T-cell (primary cell): ENCODE data around the gene LRFN2. TPM values are rescaled to one million over a fixed set of nuclear protein-coding genes. Genes with fewer than 3 reads are reported as not detected.

Experiments
- ATAC-seq, 4 experiments: fragments of 200-7000 bp in 3 of 4; fragments of 150-1000 bp in 1 of 4; cut with Tn5 transposase; replicated peaks in 1 of 4; 1 replicate in 3 of 4; 2 replicates in 1 of 4; pipeline ENCODE4 v1.10.0; 2021; ENCODE audit warnings: moderate library complexity in 3 of 4, mild to moderate bottlenecking in 2 of 4, moderate number of reproducible peaks in 1 of 4
- CTCF ChIA-PET, 2 donors: fragments of 300-600 bp; sonication (Branson Sonifier 250); formaldehyde crosslinking; loops; one replicate each; lab custom pipeline; 2022; ENCODE audit warnings: antibody characterized with exemption in 2 of 2; lab: Charles Lee
- POLR2A ChIA-PET, 2 donors: fragments of 300-600 bp; sonication (Branson Sonifier 250); formaldehyde crosslinking; loops; one replicate each; lab custom pipeline; 2022; ENCODE audit warnings: antibody characterized with exemption in 2 of 2; lab: Charles Lee
- DNase-seq, 35 experiments: peaks; one replicate each; pipeline versions ENCODE4 v3.0.0 to v3.0.0-alpha.2; 2013 to 2023
- H3K27ac ChIP-seq: one replicate; pipeline ENCODE4 v1.5.1; 2013; ENCODE audit warnings: low read length
- H3K27me3 ChIP-seq, 2 experiments: replicated peaks in 1 of 2; 1 replicate in 1 of 2; 2 replicates in 1 of 2; pipeline versions ENCODE4 v1.6.1 to v1.7.0; 2013; ENCODE audit warnings: low read length in 1 of 2, mixed read lengths in 1 of 2; ENCODE audit not compliant: control insufficient read depth in 2 of 2, insufficient read depth in 2 of 2; ENCODE audit errors: extremely low read depth in 1 of 2
- H3K36me3 ChIP-seq, 2 donors: 1 replicate in 1 of 2; 2 replicates in 1 of 2; pipeline versions ENCODE4 v1.6.1 to v1.7.0; 2013; ENCODE audit warnings: low read length in 1 of 2; ENCODE audit not compliant: control insufficient read depth in 2 of 2, insufficient read depth in 1 of 2; ENCODE audit errors: extremely low read depth in 1 of 2
- H3K4me1 ChIP-seq, 2 experiments: 1 replicate in 1 of 2; 2 replicates in 1 of 2; pipeline versions ENCODE4 v1.6.1 to v1.7.0; 2013; ENCODE audit warnings: low read length in 2 of 2, mixed read lengths in 1 of 2; ENCODE audit not compliant: insufficient read depth in 2 of 2, control insufficient read depth in 1 of 2; ENCODE audit errors: extremely low read depth in 1 of 2
- H3K4me3 ChIP-seq, 2 donors: 1 replicate in 1 of 2; 2 replicates in 1 of 2; pipeline versions ENCODE4 v1.5.1 to v1.7.0; 2013; ENCODE audit warnings: mild to moderate bottlenecking in 2 of 2, low read length in 1 of 2, moderate library complexity in 1 of 2; ENCODE audit not compliant: control insufficient read depth in 1 of 2; ENCODE audit errors: extremely low read depth in 1 of 2
- H3K9me3 ChIP-seq: 2 replicates; pipeline ENCODE4 v1.7.0; 2013
- H3K27ac Mint-ChIP-seq, 2 donors: one replicate each; pipeline ENCODE4 v1.8.0; 2020 to 2021; ENCODE audit warnings: mild to moderate bottlenecking in 2 of 2, mixed read lengths in 2 of 2
- H3K27me3 Mint-ChIP-seq, 2 donors: one replicate each; pipeline ENCODE4 v1.8.0; 2021 to 2022; ENCODE audit warnings: mixed read lengths in 2 of 2
- H3K36me3 Mint-ChIP-seq: one replicate; pipeline ENCODE4 v1.8.0; 2021; ENCODE audit warnings: mixed read lengths
- H3K4me1 Mint-ChIP-seq, 3 donors: one replicate each; pipeline ENCODE4 v1.8.0; 2020 to 2022; ENCODE audit warnings: mixed read lengths in 3 of 3, mild to moderate bottlenecking in 1 of 3
- H3K4me3 Mint-ChIP-seq, 3 donors: one replicate each; pipeline ENCODE4 v1.8.0; 2020 to 2022; ENCODE audit warnings: mild to moderate bottlenecking in 3 of 3, mixed read lengths in 3 of 3, moderate library complexity in 3 of 3
- H3K9me3 Mint-ChIP-seq, 3 donors: one replicate each; pipeline ENCODE4 v1.8.0; 2020 to 2022; ENCODE audit warnings: mixed read lengths in 3 of 3
- WGBS: methylation state at CpG from one replicate; pipeline ENCODE4 v1.1.5; 2013; ENCODE audit warnings: missing lambda C conversion rate; ENCODE audit not compliant: insufficient coverage; 5-methylcytosine and 5-hydroxymethylcytosine counted together
- total RNA-seq, 35 experiments: library from RNA in 6 of 35; stranded (reverse) in 6 of 35; fragments of 120-200 nt in 1 of 35; gene quantifications; one replicate each; pipeline versions ENCODE4 v1.2.1 to v1.2.4 and lab custom pipeline; 2013 to 2026

Gene LRFN2
- total RNA-seq, 5 donors from 2014 or later (not counting 1 experiment from before 2014, with no cell fraction given), result 0.12 to 1.7 (median 0.92) TPM

- POLR2A ChIA-PET, result no interaction called here
- Mint-ChIP-seq H3K4me1 (peaks cover 2 to 16% (median 10%) of the 10 kb centered on the region in 3 donors), H3K36me3 (no peaks in the 10 kb centered on the region), H3K4me3 (no peak overlapping the region), H3K9me3 (no peaks in the 10 kb centered on the region), H3K27ac (no peak overlapping the region), H3K27me3 (peaks cover 0 to 13% of the 10 kb centered on the region in 2 donors)
- Histone ChIP-seq H3K9me3 (no peaks in the 10 kb centered on the region), H3K4me1 (peaks cover 0 to 2% of the 10 kb centered on the region in 2 experiments), H3K27ac (no peak overlapping the region), H3K36me3 (no peaks in the 10 kb centered on the region), H3K27me3 (peaks cover 0 to 8% of the 10 kb centered on the region in 2 experiments), H3K4me3 (no peak overlapping the region)
- WGBS, result 80% methylated on average over 1 of the region's 3 CpGs
- DNase-seq (no peak), ATAC-seq (no peak)
- CTCF ChIA-PET, result no interaction called here
These were observed 142.9 kb downstream of the LRFN2 start for GRCh38 chr6:40444312-40444711.

- DNase-seq, result no peak
- no peak overlapping the region for H3K4me3 Mint-ChIP-seq
These were observed 143.3 kb downstream of the LRFN2 start for GRCh38 chr6:40443842-40444241.

GRCh38 chr6:40442591-40442990 lies 144.6 kb downstream of the LRFN2 start:
- no peak overlapping the region for H3K4me3 Mint-ChIP-seq
- H3K9me3 Mint-ChIP-seq, result no peaks in the 10 kb centered on the region
- Histone ChIP-seq H3K27ac (no peak overlapping the region), H3K4me3 (no peak overlapping the region), H3K4me1 (peaks cover 0 to 2% of the 10 kb centered on the region in 2 experiments), H3K36me3 (no peaks in the 10 kb centered on the region), H3K27me3 (peaks cover 0 to 7% of the 10 kb centered on the region in 2 experiments), H3K9me3 (no peaks in the 10 kb centered on the region)
- no CpG with 5 or more reads among the region's 3 CpGs for WGBS
- ChIA-PET POLR2A (no interaction called here), CTCF (no interaction called here)
- no peak for ATAC-seq
- no peak overlapping the region for H3K27ac Mint-ChIP-seq
- DNase-seq, result no peak
- H3K36me3 Mint-ChIP-seq, result no peaks in the 10 kb centered on the region
- H3K4me1 Mint-ChIP-seq, result peaks cover 2 to 10% (median 6%) of the 10 kb centered on the region in 3 donors
- peaks cover 0 to 9% of the 10 kb centered on the region in 2 donors for H3K27me3 Mint-ChIP-seq

More at GRCh38 chr6:40443842-40444241, 143.3 kb downstream of the LRFN2 start:
- POLR2A ChIA-PET, result no interaction called here
- Mint-ChIP-seq H3K9me3 (no peaks in the 10 kb centered on the region), H3K36me3 (no peaks in the 10 kb centered on the region), H3K27me3 (peaks cover 0 to 13% of the 10 kb centered on the region in 2 donors), H3K4me1 (peaks cover 2 to 13% (median 10%) of the 10 kb centered on the region in 3 donors), H3K27ac (no peak overlapping the region)
- Histone ChIP-seq H3K4me3 (no peak overlapping the region), H3K4me1 (peaks cover 0 to 2% of the 10 kb centered on the region in 2 experiments), H3K27me3 (peaks cover 0 to 8% of the 10 kb centered on the region in 2 experiments), H3K36me3 (no peaks in the 10 kb centered on the region), H3K9me3 (no peaks in the 10 kb centered on the region), H3K27ac (no peak overlapping the region)
- no CpG with 5 or more reads among the region's 2 CpGs for WGBS
- CTCF ChIA-PET, result no interaction called here
- no peak for ATAC-seq

DNA sequence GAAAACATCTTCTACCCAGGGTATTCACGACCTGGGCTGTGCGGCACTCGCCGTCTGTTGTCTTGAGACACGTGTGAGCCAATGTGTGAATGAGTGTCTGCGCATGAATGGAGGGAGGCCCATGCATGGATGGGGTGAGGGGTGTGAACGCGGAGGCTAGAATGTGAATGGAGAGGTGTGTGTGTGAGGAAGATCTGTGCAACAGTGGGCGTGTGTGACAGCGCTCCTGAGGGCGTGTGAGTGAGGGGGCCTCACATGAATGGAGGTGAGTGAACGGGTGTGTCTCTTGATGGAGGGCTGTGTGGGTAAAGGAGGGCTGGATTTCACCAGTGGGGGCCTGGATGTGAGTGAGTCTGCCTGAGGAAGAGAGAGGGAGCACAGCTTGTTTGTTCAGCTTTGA lies 146.0 kb downstream of the LRFN2 start:
- 95% methylated on average over 12 of the region's 12 CpGs for WGBS
- Mint-ChIP-seq H3K9me3 (no peaks in the 10 kb centered on the region), H3K27me3 (peaks cover 0 to 3% of the 10 kb centered on the region in 2 donors), H3K4me1 (peaks cover 6 to 20% (median 11%) of the 10 kb centered on the region in 3 donors), H3K4me3 (no peak overlapping the region), H3K27ac (no peak overlapping the region), H3K36me3 (no peaks in the 10 kb centered on the region)
- H3K4me1 ChIP-seq, result peaks cover 0 to 5% of the 10 kb centered on the region in 2 experiments
- H3K4me3 ChIP-seq, result no peak overlapping the region
- DNase-seq (no peak), ATAC-seq (no peak)
- H3K36me3 ChIP-seq, result no peaks in the 10 kb centered on the region
- no peaks in the 10 kb centered on the region for H3K9me3 ChIP-seq
- ChIA-PET POLR2A (no interaction called here), CTCF (no interaction called here)
- no peak overlapping the region for H3K27ac ChIP-seq
- peaks cover 0 to 7% of the 10 kb centered on the region in 2 experiments for H3K27me3 ChIP-seq

DNA sequence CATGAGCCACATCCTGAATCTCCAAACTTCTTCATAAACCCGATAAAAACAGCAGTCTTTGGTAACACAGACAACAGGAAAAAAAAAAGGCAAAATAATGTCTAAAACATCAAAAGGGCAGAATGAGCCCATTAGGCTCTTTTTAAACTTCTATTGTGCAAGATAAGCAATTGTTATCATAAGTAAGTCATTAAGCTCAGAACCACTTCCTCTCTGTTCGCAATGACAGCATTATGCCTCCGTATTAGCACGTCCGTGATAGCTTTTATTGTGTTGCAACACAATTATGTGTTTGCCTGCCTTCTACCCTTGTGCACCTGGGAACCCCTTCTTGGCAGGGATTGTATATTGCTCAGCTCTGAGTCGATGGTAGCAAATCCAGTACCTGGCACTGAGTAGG lies 147.1 kb downstream of the LRFN2 start:
- WGBS, result 69% methylated on average over 4 of the region's 6 CpGs
- no peak for DNase-seq
- H3K4me3 Mint-ChIP-seq, result no peak overlapping the region
- no peak for ATAC-seq
- H3K27ac Mint-ChIP-seq, result no peak overlapping the region
- H3K36me3 Mint-ChIP-seq, result no peaks in the 10 kb centered on the region
- H3K9me3 Mint-ChIP-seq, result no peaks in the 10 kb centered on the region
- no peak overlapping the region for H3K4me3 ChIP-seq
- peaks cover 0 to 5% of the 10 kb centered on the region in 2 experiments for H3K4me1 ChIP-seq
- no peaks in the 10 kb centered on the region for H3K9me3 ChIP-seq
- H3K4me1 Mint-ChIP-seq, result peaks cover 6 to 20% (median 11%) of the 10 kb centered on the region in 3 donors
- no peaks in the 10 kb centered on the region for H3K36me3 ChIP-seq
- H3K27me3 ChIP-seq, result peaks cover 0 to 7% of the 10 kb centered on the region in 2 experiments
- CTCF ChIA-PET, result no interaction called here
- POLR2A ChIA-PET, result no interaction called here
- H3K27ac ChIP-seq, result no peak overlapping the region
- peaks cover 0 to under 1% of the 10 kb centered on the region in 2 donors for H3K27me3 Mint-ChIP-seq

DNA sequence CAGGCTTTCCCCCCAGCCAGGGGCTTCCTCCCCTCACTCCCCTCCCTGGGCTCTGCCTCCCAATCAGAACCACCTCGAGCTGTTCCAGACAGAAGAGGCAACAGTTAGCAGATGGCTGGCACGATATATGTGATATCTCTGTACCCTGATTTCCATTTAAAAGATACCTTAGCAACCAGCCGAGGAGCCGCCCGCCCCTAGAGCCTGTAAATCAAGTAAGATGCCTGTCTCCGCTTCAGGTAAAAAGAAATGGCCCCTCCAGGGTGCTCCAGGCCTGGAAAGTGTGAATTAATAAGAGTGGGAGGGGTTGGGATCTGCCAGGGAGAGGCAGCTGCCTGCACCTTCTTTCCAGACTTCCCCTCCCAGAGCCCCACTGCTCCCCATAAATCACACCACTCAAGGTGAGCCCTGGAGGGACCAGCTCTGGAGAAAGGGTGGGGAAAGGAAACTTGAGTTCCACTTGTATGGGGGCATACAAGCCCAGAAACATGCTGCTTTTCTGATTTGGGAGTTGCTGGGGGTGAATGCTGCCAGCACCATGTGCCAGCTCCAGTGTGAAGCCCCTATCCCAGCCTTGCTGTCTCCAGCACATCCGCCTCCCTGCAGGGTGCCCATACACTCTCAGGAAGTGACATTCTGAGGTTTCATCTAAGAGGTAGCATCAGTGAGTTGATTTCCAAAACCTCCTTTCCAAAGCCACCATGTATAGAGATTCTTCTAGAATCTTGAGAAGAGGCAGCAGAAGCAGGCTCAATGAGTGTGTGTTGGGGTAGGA lies 148.0 kb downstream of the LRFN2 start:
- POLR2A ChIA-PET, result no interaction called here
- Histone ChIP-seq H3K27ac (no peak overlapping the region), H3K4me3 (no peak overlapping the region), H3K27me3 (peaks cover 0 to 7% of the 10 kb centered on the region in 2 experiments), H3K36me3 (no peaks in the 10 kb centered on the region), H3K4me1 (peaks cover 0 to 5% of the 10 kb centered on the region in 2 experiments), H3K9me3 (no peaks in the 10 kb centered on the region)
- Mint-ChIP-seq H3K36me3 (no peaks in the 10 kb centered on the region), H3K27ac (no peak overlapping the region), H3K27me3 (no peaks in the 10 kb centered on the region), H3K9me3 (no peaks in the 10 kb centered on the region), H3K4me1 (peaks cover 6 to 20% (median 11%) of the 10 kb centered on the region in 3 donors), H3K4me3 (no peak overlapping the region)
- ATAC-seq (no peak), DNase-seq (no peak)
- WGBS, result 20% methylated on average over 1 of the region's 7 CpGs
- CTCF ChIA-PET, result no interaction called here
